ENCODE results near the gene SMG6. TPM values are rescaled to one million over a fixed set of nuclear protein-coding genes. Genes with fewer than 3 reads are reported as not detected.

The SMG6 gene
- total and polyA plus RNA-seq, 2 of the 13 experiments (the other 11 are each of a cell fraction or from before 2014, with no cell fraction given), result 4.6 to 14.6 TPM

GRCh38 chr17:2029911-2030778 lies 273.4 kb downstream of the SMG6 start, which contains the start of gene DPH1 (continued):
- TF ChIP-seq, protein P1, sequence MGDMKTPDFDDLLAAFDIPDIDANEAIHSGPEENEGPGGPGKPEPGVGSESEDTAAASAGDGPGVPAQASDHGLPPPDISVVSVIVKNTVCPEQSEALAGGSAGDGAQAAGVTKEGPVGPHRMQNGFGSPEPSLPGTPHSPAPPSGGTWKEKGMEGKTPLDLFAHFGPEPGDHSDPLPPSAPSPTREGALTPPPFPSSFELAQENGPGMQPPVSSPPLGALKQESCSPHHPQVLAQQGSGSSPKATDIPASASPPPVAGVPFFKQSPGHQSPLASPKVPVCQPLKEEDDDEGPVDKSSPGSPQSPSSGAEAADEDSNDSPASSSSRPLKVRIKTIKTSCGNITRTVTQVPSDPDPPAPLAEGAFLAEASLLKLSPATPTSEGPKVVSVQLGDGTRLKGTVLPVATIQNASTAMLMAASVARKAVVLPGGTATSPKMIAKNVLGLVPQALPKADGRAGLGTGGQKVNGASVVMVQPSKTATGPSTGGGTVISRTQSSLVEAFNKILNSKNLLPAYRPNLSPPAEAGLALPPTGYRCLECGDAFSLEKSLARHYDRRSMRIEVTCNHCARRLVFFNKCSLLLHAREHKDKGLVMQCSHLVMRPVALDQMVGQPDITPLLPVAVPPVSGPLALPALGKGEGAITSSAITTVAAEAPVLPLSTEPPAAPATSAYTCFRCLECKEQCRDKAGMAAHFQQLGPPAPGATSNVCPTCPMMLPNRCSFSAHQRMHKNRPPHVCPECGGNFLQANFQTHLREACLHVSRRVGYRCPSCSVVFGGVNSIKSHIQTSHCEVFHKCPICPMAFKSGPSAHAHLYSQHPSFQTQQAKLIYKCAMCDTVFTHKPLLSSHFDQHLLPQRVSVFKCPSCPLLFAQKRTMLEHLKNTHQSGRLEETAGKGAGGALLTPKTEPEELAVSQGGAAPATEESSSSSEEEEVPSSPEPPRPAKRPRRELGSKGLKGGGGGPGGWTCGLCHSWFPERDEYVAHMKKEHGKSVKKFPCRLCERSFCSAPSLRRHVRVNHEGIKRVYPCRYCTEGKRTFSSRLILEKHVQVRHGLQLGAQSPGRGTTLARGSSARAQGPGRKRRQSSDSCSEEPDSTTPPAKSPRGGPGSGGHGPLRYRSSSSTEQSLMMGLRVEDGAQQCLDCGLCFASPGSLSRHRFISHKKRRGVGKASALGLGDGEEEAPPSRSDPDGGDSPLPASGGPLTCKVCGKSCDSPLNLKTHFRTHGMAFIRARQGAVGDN (CRISPR knock-in tag; IDR thresholded peaks at IDR 0.05), result peak; percentile 86
- TF ChIP-seq CSRNP2 (CRISPR knock-in tag; conservative IDR thresholded peaks at IDR 0.05; ENCODE audit: low read depth) (no peak), ELF4 (CRISPR knock-in tag; IDR thresholded peaks at IDR 0.05; ENCODE audit: borderline replicate concordance) (no peak), CSRNP1 (CRISPR knock-in tag; IDR thresholded peaks at IDR 0.05) (peak; percentile 81), ZFP62 (CRISPR knock-in tag; IDR thresholded peaks at IDR 0.05) (no peak), HIVEP1 (CRISPR knock-in tag; IDR thresholded peaks at IDR 0.05) (peak; percentile 96), FOSL1 (CRISPR knock-in tag; IDR thresholded peaks at IDR 0.05; ENCODE audit: borderline replicate concordance) (peak; percentile 22; the same call in 1 of the 2 replicates), ASH2L (IDR thresholded peaks at IDR 0.05; ENCODE audit: insufficient read length, low read depth, low read length) (peak; percentile 84), ZKSCAN5 (CRISPR knock-in tag; IDR thresholded peaks at IDR 0.05) (no peak), ATF7 (IDR thresholded peaks at IDR 0.05) (no peak), ATF7 (CRISPR knock-in tag; IDR thresholded peaks at IDR 0.05) (peak; percentile 14; the same call in 1 of the 2 replicates), SNAPC4 (CRISPR knock-in tag; IDR thresholded peaks at IDR 0.05) (peak; percentile 79; the same call in 1 of the 2 replicates), NAIF1 (CRISPR knock-in tag; IDR thresholded peaks at IDR 0.05; ENCODE audit: borderline replicate concordance) (peak; percentile 85)
- TF ChIP-seq, protein P2, sequence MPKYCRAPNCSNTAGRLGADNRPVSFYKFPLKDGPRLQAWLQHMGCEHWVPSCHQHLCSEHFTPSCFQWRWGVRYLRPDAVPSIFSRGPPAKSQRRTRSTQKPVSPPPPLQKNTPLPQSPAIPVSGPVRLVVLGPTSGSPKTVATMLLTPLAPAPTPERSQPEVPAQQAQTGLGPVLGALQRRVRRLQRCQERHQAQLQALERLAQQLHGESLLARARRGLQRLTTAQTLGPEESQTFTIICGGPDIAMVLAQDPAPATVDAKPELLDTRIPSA (CRISPR knock-in tag; IDR thresholded peaks at IDR 0.05; ENCODE audit: borderline replicate concordance), result no peak

Data from HepG2 (cell line).